ENCODE data around the gene UBAP1L. TPM values are rescaled to one million over a fixed set of nuclear protein-coding genes. Genes with fewer than 3 reads are reported as not detected.
"Not testable (repeated sequence)": the region's sequence is repeated elsewhere in the genome, so short reads cannot be mapped to it uniquely, and the experiment has no call there.

UBAP1L gene
- total RNA-seq, 1 donor: 1.6 TPM

DNA sequence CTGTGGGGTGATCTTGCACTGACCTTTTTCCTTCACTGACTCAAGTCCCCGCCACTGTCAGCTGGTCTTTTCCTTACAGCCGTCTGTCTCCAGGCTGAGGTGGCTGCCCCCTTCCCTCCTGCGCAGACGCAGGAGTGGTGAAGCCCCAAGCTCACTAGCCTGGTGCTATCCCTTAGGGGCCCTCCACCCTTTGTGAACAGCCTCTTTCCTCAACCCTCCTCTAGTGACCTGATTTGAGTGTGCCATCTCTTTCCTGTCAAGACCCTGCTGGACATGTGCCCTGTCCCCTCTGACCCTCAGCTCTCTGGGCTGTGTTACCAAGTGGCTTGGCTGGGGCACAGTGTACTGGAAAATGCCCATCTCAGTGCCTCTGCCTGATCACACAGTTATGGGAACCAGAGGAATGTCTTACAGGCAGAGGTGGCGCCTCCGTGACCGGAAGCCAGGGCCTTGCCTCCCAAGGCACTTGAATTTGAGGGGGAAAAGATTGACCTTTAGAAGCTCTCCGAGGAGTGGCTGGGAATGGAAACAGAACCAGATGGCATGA, 29.7 kb downstream of the UBAP1L start:
- DNase-seq (ENCODE audit: low read depth in 2 of 3, low spot score in 2 of 3): no peak

DNA sequence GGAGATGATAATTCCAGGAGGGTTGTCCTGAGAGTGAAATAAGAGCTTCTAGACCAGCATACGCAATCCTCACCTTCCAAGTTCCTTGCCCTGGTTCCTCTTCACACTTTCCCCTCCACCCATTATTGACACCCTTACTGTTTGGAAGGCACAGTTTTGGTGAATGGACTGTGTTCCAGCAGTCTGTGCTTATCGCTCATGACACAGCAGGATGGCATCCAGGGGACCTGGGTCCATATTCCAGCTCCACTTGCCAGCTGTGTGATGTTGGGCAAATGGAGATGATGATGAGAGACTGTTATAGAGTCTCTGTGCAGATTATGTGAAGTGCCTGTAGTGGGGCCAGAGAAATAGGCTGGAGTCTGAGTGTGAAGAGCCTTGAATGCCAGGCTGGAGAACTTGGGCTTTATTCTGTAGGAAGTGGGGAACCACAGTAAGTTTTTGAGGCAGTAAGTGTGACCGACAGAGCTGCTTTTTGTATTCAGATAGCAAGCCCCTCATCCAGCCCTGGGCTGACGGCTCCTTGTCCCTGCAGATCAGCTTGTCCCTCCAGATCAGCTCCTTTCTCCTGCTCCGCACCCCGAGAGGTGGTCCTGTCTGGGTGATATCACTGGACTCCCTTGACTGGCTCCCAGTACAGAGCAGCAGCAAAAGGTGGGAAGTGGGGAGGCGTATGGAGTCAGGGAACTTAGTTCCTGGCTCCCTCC, 30.3 kb downstream of the UBAP1L start:
- no peak for DNase-seq (ENCODE audit: low read depth in 2 of 3, low spot score in 2 of 3)

DNA sequence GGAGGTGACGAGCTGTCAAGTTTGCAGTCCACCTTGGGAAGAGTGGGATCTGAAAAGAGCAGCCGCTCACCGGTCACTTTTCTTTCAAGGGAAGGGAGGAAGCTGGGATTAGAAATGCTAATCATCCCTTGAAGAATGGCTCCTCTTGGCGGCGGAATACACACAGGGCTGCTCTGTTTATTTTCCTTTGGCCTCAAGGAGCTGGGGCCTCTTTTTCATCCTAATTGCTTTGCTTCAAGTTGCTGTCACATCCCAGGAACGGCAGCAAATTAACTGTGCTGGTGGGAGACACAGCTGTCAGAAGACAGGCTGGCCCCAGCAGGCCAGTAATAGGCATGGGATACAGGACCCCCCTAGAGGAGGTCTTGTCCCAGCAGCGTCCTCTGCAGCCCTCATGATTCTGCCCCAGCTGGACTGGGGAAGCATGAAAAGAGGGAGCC, 31.7 kb downstream of the UBAP1L start:
- DNase-seq (ENCODE audit: low read depth in 2 of 3, low spot score in 2 of 3): no peak

DNA sequence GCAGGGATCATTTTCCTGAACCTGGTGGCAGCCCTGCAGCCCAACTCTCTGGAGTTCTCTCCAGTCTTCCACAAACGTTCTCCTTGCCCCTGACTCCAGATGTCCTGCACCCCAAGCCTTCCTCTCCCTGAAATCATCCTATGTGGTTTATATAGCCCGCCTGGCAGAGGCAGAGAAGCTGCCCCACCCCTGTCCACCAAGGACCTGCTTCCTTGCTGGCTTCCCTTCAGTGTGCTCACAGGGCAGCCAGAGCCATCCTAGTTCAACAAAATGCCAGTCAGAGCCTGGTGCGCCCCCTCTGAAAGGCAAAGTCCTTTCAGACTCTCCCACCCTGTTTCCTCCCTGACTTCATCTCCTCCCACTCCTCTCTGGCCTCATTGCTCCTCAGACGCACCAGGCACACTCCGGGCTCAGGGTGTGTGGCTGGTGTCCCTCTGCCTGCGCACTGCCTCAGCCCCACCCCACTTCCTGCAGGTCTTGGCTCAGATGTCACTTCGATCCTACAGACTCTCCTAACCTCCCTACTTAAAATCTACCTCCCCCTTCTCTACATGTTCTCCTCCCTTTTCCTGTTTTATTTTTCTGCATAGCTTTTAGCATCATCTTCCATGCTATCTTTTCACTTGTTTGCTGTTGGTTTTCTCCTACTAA, 32.6 kb downstream of the UBAP1L start:
- peak in 1 of 3 donors; percentile 25 for DNase-seq (ENCODE audit: low read depth in 2 of 3, low spot score in 2 of 3)

DNA sequence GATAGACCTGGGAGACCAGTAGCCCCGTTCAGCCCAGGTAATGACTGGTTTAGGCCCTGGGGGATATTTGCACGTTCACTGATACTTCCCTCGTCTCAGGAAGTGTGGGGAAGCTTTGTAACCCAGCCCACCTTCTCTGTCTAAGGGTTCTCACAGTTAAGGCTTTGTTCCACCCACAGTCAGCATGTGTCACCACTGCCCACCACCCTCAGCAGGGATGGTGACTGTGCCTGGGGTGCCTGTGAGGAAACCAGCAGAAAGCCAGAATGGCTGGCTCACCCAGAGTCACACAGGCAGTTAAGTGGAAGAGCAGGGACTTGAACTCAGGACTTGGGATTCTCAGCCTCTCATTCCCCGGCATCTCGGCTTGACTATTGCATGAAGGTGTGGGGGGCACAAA, 33.2 kb downstream of the UBAP1L start:
- no peak for DNase-seq (ENCODE audit: low read depth in 2 of 3, low spot score in 2 of 3)

DNA sequence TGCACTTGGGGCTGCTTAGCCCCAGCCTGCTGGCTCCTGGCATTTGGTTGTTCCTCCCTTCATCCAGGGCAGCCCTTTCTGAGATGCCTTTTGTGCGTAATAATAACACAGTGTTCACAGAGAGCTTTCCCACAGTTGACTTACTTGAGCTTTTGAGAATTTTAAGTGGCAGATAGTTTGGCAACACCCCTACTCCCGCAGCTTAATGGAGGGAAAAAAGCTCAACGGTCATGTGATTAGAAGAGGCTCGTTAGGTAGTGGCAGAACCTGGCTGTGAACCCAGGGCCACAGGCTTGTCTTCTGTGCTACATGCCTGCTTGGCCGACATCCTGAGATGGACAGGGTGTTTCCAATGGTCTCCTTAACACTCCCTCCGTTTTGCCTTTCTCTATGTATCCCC, 33.7 kb downstream of the UBAP1L start:
- DNase-seq (ENCODE audit: low read depth in 2 of 3, low spot score in 2 of 3): no peak

DNA sequence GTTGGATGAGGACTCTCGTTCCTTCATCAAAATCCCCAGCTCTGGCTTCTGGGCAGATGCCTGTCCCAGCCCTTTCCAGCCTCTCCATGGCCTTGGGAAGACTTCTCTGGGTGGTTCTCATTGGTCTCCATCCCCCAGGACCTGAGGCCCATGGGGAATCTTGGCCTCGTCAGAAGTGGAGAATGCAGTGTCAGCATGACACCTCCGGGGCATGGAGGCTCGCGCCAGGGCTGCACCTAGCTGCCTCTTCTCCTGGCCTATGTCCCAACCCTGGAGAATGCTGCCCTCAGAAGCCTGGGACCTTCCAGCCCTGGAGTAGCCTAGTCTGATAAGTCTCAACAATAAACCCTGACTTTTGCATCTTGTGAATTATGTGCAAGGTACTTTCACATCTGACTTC, 35.4 kb downstream of the UBAP1L start:
- no peak for DNase-seq (ENCODE audit: low read depth in 2 of 3, low spot score in 2 of 3)

DNA sequence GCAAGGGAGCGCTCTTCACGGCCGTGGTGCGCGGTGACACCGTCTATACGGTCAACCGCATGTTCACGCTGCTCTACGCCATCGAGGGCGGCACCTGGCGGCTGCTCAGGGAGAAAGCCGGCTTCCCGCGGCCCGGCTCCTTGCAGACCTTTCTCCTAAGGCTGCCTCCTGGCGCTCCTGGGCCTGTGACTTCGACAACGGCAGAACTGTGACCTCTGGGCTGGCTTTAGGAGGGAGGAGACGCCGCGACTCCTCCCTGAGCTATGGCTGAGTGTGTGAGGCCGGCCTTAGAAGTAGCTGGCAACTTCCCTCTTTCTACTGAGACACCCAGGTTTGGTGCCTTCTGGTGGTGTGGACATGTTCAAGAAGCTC, 37.0 kb downstream of the UBAP1L start:
- DNase-seq (ENCODE audit: low read depth in 2 of 3, low spot score in 2 of 3): peak in 2 of 3 donors; percentile 71 to 78

DNA sequence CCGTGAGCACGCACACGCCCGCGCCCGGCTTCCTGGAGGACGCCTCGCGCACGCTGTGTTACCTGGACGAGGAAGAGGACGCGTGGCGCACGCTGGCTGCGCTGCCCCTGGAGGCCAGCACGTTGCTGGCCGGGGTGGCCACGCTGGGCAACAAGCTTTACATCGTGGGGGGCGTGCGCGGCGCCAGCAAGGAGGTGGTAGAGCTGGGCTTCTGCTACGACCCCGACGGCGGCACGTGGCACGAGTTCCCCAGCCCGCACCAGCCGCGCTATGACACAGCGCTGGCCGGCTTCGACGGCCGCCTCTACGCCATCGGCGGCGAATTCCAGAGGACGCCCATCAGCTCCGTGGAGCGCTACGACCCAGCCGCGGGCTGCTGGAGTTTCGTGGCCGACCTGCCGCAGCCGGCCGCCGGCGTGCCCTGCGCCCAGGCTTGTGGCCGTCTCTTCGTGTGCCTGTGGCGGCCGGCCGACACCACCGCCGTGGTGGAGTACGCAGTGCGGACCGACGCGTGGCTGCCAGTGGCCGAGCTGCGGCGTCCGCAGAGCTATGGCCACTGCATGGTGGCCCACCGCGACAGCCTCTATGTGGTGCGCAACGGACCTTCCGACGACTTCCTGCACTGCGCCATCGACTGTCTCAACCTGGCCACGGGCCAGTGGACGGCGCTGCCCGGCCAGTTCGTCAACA, 37.6 kb downstream of the UBAP1L start:
- DNase-seq (ENCODE audit: low read depth in 2 of 3, low spot score in 2 of 3): no peak

DNA sequence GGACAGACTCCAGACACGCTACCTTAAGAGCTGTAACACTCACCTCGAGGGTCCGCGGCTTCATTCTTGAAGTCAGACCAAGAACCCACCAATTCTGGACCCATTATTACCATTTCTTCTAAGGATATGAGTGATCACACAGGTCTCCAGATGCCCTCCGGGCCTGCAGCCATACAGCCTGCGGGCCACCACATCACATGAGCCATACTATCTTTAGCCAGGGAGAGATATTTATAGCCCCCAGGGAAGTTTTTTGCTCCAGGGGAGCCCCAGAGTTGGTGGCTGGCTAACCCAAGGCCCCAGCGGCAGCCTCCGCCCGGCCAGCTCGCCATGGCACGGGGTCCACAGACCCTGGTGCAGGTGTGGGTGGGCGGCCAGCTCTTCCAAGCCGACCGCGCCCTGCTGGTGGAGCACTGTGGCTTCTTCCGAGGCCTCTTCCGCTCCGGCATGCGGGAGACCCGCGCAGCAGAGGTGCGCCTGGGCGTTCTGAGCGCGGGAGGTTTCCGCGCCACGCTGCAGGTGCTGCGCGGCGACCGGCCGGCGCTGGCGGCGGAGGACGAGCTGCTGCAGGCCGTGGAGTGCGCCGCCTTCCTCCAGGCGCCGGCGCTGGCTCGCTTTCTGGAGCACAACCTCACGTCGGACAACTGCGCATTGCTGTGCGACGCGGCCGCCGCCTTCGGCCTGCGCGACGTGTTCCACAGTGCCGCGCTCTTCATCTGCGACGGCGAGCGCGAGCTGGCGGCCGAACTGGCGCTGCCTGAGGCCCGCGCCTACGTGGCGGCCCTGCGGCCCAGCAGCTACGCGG, 38.3 kb downstream of the UBAP1L start, which contains the start of gene KBTBD13:
Gene KBTBD13, plus strand, starts transcription at position 261 of the 805 bp plus-strand sequence. Its CDS starts 70 bp downstream, at position 331.
- DNase-seq (ENCODE audit: low read depth in 2 of 3, low spot score in 2 of 3): no peak

DNA sequence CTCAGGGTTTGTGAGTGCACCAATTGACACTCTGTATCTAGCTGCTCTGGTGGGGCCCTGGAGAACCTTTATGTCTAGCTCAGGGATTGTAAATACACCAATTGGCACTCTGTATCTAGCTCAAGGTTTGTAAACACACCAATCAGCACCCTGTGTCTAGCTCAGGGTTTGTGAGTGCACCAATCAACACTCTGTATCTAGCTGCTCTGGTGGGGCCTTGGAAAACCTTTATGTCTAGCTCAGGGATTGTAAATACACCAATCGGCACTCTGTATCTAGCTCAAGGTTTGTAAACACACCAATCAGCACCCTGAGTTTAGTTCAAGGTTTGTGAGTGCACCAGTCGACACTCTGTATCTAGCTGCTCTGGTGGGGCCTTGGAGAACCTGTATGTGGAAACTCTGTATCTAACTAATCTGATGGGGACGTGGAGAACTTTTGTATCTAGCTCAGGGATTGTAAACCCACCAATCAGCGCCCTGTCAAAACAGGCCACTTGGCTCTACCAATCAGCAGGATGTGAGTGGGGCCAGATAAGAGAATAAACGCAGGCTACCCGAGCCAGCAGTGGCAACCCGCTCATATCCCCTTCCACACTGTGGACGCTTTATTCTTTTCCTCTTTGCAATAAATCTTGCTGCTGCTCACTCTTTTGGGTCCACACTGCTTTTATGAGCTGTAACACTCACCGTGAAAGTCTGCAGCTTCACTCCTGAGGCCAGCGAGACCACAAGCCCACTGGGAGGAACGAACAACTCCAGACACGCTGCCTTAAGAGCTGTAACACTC, 39.2 kb downstream of the UBAP1L start:
- DNase-seq (ENCODE audit: low read depth in 2 of 3, low spot score in 2 of 3): peak in 1 of 3 donors; percentile 62

DNA sequence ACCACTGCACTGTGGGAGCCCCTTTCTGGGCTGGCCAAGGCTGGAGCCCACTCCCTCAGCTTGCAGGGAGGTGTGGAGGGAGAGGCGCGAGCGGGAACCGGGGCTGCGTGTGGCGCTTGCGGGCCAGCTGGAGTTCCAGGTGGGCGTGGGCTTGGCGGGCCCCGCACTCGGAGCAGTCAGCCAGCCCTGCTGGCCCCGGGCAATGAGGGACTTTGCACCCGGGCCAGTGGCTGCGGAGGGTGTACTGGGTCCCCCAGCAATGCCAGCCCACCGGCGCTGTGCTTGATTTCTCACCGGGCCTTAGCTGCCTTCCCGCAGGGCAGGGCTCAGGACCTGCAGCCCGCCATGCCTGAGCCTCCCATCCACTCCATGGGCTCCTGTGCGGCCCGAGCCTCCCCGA, 40.1 kb downstream of the UBAP1L start:
- DNase-seq (ENCODE audit: low read depth in 2 of 3, low spot score in 2 of 3): not testable (repeated sequence)

DNA sequence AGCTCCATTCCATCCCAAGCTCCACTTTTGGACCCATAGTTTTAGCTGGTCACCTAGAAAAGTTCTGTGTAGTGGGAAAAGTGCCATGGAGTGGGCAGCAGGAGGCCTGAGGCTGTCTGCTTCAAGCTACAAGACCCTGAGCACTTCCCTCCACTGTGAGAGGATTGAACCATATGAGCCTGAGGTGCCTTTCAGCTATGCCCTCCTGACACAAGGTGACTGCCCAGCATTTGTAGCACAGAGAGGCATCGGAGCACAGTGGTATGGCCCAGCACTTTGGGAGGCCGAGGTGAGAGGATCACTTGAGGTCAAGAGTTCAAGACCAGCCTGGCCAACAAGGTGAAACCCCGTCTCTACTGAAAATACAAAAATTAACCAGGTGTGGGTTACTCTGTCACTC, 42.4 kb downstream of the UBAP1L start:
- no peak for DNase-seq (ENCODE audit: low read depth in 2 of 3, low spot score in 2 of 3)

DNA sequence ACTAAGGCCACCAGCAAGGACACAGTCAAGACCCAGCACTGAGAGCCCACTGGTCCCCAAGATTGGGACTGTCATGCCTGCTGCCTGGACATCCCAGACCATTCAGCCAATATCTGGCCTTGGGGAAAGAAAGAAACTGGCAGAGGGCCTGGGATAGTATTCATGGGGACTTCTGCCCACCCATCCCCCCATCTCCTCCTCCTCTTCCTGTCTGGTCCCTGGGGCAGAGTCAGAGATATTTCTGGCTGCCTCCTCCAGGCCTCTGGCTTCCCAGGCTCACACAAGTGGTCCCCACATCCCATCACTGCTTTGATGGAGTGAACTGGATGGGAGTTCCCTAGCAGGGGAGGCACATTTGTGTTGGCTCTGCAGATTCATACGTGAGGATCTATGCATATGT, 43.0 kb downstream of the UBAP1L start:
- no peak for DNase-seq (ENCODE audit: low read depth in 2 of 3, low spot score in 2 of 3)

DNA sequence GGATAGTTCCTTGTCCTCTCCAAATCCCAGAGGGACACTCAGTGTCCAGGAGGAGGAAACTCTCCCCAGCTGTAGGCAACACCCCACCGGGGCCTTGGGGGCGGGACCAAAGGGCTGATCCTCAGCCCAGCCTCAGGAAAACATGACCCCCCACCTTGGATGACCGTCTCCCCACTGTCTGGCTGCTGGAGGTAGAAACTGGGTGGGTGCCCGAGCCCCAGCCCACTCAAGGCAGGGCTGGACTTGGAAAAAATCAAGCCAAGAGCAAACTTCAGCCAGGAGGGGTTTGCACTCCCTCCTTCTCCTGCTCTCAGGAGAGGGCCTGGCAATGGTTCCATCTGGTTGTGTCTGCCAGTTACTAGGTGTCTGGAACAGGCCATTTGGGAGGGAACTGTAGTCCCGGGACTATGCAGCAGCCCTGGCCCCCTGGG, 43.6 kb downstream of the UBAP1L start:
- no peak for DNase-seq (ENCODE audit: low read depth in 2 of 3, low spot score in 2 of 3)

DNA sequence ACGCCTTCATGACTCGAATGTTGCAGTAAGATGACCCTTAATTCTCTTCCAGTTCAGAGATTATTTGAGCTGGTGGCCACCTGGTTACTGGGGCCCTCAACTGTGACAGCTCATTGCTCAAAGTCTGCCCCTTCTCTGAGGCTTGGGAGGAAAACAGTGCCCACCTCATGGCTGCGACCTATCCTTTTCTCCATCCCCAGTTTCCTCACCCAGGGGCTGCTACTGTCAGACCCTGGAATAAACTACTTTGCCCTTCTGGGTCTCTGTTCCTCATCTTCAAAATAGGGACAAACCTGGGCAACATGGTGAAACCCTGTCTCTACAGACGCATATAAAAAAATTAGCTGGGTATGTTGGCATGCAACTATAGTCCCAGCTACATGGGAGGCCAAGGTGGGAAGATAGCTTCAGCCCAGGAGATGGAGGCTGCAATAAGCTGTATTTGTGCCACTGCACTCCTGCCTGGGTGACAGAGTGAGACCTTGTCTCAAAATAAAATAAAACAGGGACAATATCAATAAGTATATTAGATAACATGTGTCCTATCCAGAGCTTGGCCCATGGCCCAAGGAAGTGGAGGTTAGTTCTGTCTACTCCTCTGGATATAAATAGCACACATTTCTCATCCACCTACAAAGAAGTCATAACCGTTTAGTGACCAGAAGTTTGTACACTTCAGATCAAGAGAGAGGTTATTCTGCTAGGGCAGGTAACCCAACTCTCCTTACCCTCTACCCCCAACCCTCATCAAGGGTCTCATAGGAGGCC, 45.0 kb downstream of the UBAP1L start:
- no peak for DNase-seq (ENCODE audit: low read depth in 2 of 3, low spot score in 2 of 3)

DNA sequence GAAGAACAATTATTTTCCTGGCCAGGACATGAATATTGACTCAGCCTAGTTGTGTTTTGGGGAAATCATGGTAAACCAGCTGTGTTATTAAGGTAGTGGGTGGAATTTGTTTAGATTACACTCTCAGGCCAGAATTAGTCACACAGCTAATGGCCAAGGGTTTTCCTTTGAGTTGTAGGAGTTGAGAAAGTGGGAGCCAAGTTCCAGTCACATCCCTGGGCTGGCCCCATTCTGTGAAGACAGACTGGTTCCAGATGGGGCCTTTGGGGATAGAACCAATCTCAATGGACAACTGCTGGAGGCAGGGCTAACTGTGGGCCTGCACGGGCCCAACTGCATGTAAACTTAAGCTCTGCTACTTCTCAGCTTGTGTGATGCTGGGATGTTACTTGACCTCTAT, 45.8 kb downstream of the UBAP1L start:
- no peak for DNase-seq (ENCODE audit: low read depth in 2 of 3, low spot score in 2 of 3)

DNA sequence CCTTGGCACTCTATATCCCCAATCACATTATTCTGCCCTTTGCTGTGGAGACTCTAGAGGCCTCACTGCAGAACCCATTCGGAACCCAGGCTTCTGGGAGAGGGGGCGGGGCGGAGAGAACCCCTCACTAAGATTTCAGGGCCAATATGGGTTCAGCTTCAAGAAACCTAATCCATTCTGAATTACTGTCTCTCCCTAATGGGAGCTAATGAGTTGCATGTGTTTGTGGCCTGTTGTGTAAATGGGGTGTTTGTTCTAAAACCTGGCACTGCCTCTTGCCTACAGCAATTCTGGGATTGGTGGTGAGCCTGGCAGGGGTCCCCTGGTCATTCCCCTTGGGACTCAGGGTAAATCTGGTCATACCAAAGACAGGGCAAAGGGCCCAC, 46.6 kb downstream of the UBAP1L start:
- no peak for DNase-seq (ENCODE audit: low read depth in 2 of 3, low spot score in 2 of 3)
